GM18526 (cell line): Measurements from ENCODE around the gene ASTN1.

ENCODE experiments used
- POLR2A ChIP-seq: IDR thresholded peaks from 3 replicates; pipeline ENCODE4 v1.6.1; 2011; ENCODE audit not compliant: insufficient read length; ENCODE audit errors: extremely low read depth

Gene ASTN1

DNA sequence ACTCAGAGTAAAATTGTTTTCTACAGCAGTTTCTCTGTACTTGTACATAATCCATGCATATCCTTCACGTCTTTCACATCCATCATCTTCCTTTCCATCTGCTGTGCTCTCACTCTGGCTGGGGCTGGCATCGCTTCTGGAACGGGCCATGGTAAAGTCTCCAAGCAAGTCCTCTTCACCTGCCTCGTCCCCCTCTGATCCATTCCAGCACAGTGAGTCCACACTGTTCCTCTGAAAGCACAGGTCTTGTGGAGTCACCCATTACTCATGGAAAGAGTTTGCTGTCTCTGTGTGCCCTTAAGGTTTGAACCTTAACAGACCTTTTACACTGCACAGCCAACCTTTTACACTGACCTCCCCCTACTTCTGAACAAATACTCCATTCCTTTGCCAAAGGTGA, 313.6 kb downstream of the ASTN1 start:
- no peak for TF ChIP-seq POLR2A

DNA sequence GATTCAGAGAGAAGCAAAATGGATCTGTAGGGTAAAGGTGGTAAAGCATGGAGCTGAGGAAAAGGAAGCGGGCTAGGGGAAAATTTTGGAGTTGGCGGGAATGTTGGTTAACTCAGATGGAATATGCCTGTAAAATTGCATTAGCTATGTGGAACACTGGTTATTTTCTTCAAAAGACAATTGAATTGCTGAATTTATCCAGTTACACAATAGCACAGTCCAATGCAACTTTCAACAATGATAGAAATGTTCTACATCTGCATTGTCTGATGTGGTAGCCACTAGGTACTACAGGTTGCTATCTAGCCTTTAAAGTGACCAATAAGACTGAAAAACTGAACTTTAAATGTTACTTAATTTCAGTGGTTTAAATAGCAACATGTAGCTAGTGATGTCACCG, 315.2 kb downstream of the ASTN1 start:
- no peak for TF ChIP-seq POLR2A

DNA sequence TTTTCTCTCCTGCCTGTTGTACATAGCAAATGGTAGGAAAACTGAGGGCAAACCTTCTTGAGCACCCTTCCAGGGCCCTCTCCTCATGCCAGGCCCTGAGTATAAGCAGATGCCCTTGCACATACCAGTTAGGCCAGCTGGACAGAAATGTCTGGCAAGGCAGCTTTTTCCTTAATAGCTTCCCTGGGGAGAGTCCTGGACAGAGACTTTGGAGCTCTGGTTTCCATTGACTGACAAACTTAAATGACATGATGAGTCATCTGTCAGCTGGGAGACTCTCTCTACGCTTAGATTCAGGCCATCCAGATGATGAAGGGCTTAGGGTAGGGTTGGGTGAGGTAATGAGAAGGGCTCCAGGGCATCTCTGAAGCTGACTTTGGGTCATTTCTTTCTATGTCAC, 317.5 kb downstream of the ASTN1 start:
- no peak for TF ChIP-seq POLR2A

DNA sequence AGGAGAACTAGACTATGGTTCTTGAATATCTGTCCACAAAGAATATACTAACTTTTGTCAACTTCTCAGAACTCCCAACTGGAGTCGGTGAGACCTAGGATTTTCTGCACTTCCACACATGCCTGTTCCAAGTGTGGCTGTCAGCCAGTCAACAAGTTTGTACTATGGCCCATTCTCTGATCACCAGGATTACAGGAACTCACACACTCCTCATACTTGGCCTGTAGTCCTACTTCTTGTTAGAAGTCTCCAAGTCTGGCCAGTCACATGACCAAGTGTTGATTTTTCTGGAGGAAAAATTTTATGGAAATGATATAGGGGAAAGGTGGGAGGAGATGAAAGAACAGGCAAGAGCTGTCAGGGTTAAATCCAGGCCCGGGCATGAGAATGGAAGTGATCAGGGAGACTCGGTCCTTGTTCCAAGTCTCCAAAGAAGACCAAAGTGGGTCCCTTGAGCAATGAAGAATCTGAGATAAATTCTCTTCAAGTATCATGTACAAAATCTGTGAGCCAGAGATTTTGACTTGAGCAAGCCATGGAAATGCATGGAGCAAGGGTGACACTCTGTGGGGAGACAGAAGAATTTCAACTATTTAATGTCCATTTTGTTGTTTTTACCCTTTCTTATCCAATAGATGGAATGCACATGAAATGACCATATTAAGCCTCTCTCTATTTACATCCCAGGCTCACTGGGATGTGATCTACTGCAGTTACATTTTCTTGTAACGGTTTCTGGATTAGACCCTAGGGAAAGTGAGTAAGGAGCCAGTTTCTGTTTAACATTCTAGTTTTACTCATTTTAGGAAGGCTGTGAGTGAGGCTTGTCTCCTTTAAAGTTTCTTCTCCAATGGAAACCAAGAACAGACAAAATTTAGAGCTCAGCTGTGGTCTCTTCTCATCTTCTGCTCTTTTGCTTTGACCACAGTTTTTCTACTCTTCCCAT, 320.9 kb downstream of the ASTN1 start:
- TF ChIP-seq POLR2A: no peak

DNA sequence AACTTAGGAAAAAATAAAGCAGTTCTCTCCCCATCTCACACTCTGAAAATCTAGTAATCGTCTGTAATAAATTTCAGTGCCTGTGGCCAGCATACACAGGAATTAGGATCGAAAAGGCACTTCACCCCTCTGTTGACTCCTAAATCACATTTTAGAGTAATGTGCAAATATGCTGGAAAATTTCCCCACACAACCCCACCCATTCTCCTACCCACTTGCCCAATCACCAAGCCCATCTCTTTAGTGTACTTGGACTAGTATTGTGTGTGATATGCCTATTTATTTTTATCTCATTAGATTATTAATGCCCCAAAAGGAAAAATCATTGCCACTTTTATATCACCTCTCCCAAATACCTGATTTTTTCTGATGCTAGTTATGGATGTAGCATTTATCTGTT, 323.3 kb downstream of the ASTN1 start:
- no peak for TF ChIP-seq POLR2A

DNA sequence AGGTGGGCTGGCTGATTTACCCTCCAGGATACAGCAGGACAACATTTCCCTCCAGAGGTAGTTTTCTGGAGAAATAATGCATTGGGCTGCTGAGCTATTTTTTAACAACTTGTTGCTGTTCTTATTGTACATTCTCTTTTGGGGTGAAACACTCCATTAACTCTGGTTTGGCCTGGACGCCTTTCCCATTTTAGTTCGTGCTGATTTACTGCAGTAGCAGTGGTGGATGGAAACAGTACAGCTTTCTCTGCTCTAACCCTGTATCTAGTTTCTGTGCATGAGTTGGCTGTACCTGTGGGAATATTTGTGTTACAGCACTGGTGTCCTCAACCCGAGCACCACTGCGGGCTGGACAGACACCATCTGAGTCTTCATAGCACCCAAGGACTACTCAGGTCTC, 325.3 kb downstream of the ASTN1 start:
- no peak for TF ChIP-seq POLR2A

DNA sequence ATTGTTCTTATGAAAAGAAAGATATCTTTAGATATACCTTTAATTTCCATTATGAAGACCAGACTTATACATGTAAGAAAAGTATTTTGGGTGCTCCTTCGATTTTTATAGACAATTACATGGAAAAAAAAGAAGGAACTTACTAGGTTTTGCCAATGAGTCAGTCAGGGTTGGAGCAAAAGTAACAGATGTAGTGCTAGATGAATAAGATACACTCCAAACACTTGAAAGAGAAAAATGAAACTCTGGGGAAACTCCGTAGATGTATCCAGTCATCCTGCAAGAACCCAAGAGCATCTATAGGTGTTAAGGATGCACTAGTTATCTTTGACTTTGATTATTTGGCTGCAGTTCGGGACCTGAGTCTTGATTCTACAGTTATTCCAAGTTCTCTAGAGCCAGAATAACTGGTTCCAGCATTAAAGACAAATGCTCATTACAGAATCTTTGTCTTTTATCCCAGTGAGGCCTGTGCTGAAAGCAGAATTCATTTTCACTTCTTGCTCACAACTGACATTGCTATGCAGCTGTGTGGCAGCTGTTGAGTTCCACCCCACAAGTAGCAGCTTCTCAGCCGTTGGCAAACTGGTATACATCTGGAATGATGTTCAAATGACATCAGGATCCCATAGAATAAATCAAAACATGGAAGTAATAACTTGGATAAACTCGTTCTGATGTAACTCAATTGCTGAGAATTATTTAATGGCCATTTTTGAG, 326.1 kb downstream of the ASTN1 start:
- TF ChIP-seq POLR2A: no peak

DNA sequence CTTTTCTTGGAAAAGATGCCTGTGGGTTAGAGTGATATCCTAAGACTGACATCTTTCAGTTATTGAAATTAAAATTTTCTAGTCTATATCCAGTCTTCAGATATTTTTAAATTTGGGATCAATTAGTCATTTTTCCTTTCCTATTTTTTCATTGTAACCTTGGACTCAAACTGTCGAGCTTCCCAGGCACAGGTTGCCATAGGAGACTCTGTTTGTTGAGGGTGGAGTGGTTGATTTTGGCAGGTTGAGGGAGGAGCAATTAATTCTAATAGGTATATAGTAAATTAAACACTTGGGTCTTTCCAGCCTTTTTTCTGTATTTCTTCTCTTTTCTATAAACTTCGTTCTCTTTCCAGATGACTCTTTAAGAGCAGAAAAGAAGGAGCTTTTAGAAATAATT, 326.8 kb downstream of the ASTN1 start:
- TF ChIP-seq POLR2A: no peak

DNA sequence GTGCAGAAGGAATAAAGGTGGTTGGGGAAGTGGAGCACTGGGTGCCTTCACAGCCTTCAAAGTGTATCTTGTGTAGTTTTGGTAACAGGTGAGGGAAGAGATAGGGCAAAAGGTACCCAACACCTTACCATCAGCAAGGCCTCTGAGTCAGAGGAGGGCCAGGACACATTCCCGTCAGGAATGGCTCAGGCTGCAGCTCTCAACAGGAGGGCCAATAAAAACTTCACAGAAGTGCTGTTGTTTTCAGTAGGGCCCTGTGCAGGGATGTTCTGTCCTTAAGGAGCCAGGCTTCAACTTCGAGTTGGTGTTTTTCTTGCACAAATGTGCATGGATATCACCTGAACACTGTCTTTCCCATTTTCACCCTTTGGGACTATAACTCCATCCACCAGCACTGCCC, 333.4 kb downstream of the ASTN1 start:
- TF ChIP-seq POLR2A: no peak

DNA sequence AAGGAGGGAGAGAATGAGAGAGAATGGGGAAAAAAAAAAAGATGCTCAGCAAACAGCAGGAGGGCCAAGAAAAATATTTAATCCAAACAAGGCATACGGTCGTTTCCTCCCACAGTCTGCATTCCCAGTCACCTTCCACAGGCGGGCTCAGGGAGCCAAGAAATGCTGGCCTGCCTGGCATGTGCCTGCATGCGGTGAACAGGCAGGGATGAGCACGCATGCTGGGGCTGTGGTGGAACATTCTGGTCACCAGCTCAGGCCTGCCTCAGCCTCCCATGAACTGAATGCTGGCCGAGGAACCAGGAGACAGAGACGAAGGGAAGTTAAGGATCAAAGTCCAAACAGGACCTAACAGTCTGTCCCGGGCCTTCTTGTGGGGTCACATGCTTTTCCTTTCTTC, 335.3 kb downstream of the ASTN1 start:
- TF ChIP-seq POLR2A: no peak

DNA sequence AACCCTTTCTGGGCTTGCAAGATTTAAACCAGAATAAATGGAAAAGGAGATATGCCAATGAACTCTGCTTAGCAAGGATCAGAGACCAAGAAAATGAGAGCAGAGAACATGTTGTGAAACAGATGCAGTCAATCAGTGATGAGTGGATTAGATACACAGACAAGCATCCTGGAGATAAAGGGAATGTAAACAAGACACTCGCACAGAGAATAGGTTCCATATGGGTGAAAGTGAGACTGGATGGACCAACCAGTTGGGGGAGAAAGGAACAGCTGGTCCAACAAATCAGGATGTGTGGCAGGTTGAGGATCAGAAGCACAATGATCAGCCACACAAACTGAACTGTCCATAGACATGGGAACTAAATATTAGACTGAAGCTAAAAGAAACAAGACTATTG, 338.2 kb downstream of the ASTN1 start:
- TF ChIP-seq POLR2A: no peak

DNA sequence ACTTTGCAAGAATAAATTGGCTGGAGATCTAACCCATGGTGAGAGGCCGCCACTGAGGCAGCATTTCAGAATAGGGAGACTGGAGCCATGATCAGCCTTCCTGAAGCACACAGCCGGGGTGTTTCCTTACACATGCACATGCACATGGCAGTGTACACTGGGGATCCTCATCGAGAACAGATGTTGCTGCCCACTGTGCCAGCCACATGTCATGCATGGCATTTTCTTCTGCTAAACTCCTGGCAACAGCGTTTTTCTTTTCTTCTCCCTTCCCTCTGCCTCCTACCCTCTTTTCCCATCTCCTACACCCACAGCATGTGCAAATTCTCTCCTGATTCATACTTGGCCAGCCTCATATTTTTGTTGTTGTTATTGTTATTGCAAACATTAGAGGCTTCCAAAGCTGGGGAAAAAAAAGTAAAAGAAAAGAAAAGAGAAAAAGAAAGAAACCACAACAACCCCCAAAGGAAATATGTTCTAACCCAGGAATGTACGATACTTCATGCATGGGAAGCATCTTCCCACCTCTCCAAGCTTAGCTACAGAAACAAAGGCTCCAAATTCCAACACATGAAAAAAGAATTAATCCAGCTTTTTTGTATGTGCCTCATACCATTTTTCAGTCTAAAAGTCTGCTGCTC, 344.0 kb downstream of the ASTN1 start:
- no peak for TF ChIP-seq POLR2A

DNA sequence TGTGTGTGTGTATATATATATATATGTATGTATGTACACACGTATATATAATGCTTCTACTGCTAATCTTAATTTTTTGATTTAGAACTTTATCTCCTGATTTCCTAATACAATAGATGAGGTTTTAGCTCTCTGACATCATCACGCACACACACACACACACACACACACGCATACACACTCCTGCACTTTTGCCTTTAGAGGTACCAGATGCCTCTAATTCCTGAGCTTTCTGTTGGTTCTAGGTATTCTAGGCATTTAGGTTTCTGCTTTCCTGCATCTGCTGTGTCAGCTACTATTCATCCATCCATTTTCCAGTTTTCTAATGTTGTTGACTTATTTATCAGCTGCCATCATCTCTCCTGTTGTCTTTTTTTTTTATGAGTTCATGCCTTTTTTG, 348.3 kb downstream of the ASTN1 start:
- TF ChIP-seq POLR2A: no peak

DNA sequence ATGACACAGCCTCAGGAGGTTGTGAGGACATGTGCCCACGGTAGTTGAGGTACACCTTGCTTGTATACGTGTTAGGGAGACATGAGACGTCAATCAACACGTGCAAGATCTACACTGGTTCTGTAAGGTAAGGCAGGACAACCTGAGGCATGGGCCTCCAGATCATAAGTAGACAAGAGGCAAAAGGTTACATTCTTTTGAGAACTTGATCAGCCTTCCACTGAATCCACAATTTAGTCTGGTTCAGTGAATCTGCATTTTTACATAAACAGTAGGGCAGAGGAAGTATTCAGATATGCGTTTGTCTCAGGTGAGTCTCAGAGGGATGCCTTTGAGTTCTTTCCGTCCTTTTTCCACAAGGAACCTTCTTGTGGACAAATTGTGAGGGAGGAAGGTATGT, 348.9 kb downstream of the ASTN1 start:
- no peak for TF ChIP-seq POLR2A

DNA sequence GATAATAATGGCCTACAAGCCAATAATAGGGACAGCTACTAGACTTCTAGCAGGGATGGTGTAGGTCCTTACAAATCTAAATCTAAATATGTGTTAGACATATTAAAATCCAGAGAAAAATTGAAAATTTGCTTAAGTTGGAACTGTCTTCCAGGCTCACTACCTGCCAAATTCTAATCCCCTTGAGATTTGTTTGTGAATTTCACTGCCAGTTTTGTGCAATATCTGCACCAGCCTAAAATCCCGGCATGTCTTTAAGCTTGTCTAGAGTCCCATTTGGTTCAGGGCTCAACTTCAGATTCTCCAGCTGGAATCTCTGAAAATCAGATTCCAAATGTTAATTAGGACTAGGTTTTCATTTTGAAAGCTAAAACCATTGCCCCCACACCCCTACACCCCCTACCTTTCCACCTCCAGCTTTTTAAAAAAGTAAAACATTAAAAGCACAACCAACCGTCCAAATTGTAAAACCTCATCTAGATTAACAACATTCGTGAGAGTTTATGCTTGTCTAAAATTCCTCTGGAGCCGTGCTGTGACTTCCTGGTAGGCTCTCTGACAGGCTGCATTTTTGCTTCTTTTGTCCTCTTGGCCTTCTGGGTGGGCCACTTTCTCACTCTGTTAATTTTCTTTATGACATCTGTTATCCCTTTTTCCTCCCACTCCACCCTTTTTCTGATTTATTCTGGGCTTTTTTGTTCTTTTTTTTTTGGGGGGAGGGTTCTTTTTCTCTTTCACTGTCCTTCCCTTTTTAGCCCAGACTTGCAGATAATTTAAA, 352.8 kb downstream of the ASTN1 start:
- no peak for TF ChIP-seq POLR2A
